Activated CD8-positive, alpha-beta memory T cell treated with anti-CD3 and anti-CD28 coated beads, Interleukin-2, amount 10 ng/mL, durations not matched to agents 7 days and 5 days (primary cell): Measurements from ENCODE around the gene KMT2B. TPM values are rescaled to one million over a fixed set of nuclear protein-coding genes. Genes with fewer than 3 reads are reported as not detected.

Source experiments
- ATAC-seq: fragments of 150-1000 bp; cut with Tn5 transposase; one replicate; pipeline ENCODE4 v1.10.0; 2021; ENCODE audit warnings: moderate library complexity
- CTCF ChIA-PET: fragments of 350-600 bp; sonication (Branson Sonifier 250); formaldehyde crosslinking; loops from one replicate; lab custom pipeline; 2021; ENCODE audit warnings: antibody characterized with exemption; lab: Charles Lee
- DNase-seq: peaks from one replicate; pipeline ENCODE4 v3.0.0-alpha.2; 2020
- H3K27ac Mint-ChIP-seq: one replicate; pipeline ENCODE4 v1.8.0; 2021; ENCODE audit warnings: mild to moderate bottlenecking, mixed read lengths
- H3K27me3 Mint-ChIP-seq: one replicate; pipeline ENCODE4 v1.8.0; 2021; ENCODE audit warnings: mixed read lengths
- H3K36me3 Mint-ChIP-seq: one replicate; pipeline ENCODE4 v1.8.0; 2021; ENCODE audit warnings: mild to moderate bottlenecking, mixed read lengths
- H3K4me1 Mint-ChIP-seq: one replicate; pipeline ENCODE4 v1.8.0; 2021; ENCODE audit warnings: mixed read lengths
- H3K4me3 Mint-ChIP-seq: one replicate; pipeline ENCODE4 v1.8.0; 2021; ENCODE audit warnings: mild to moderate bottlenecking, moderate library complexity, mixed read lengths
- H3K9me3 Mint-ChIP-seq: one replicate; pipeline ENCODE4 v1.8.0; 2022; ENCODE audit warnings: low read depth, mixed read lengths
- total RNA-seq, 2 experiments: library from RNA; stranded (reverse); gene quantifications; one replicate each; pipeline ENCODE4 v1.2.3, GENCODE V29; 2021

Gene KMT2B
- total RNA-seq, 2 experiments from 2014 or later = 70.2 to 79.8 TPM

DNA sequence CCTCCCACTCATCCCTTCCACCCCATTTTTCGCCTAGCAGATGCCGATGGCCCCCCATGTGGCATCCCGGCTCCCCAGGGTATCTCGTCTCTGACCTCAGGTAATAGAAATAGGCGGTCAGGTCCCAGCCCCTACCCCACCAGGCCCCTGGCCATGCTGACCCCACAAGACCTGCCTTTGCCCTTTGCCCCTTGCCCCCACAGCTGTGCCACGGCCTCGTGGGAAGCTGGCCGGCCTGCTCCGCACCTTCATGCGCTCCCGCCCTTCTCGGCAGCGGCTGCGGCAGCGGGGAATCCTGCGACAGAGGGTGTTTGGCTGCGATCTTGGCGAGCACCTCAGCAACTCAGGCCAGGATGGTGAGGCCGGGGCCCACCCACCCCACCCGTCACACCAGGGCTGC is 62.9 kb downstream of the KMT2B start:
- DNase-seq = no peak
- Mint-ChIP-seq H3K36me3 (peaks cover 2% of the 10 kb centered on the region), H3K9me3 (no peaks in the 10 kb centered on the region), H3K27ac (no peak overlapping the region), H3K4me1 (peaks cover 14% of the 10 kb centered on the region), H3K4me3 (no peak overlapping the region), H3K27me3 (no peaks in the 10 kb centered on the region)
- no peak for ATAC-seq
- CTCF ChIA-PET = no interaction called here

GRCh38 chr19:35781650-35782049 is 63.8 kb downstream of the KMT2B start:
- Mint-ChIP-seq H3K4me3 (no peak overlapping the region), H3K36me3 (peaks cover 2% of the 10 kb centered on the region), H3K27me3 (no peaks in the 10 kb centered on the region), H3K27ac (no peak overlapping the region), H3K4me1 (peaks cover 5% of the 10 kb centered on the region), H3K9me3 (no peaks in the 10 kb centered on the region)
- CTCF ChIA-PET = no interaction called here
- ATAC-seq (no peak), DNase-seq (no peak)

GRCh38 chr19:35782589-35782988 is 64.8 kb downstream of the KMT2B start:
- no peak overlapping the region for H3K27ac Mint-ChIP-seq
- CTCF ChIA-PET = no interaction called here
- no peak for ATAC-seq

DNA sequence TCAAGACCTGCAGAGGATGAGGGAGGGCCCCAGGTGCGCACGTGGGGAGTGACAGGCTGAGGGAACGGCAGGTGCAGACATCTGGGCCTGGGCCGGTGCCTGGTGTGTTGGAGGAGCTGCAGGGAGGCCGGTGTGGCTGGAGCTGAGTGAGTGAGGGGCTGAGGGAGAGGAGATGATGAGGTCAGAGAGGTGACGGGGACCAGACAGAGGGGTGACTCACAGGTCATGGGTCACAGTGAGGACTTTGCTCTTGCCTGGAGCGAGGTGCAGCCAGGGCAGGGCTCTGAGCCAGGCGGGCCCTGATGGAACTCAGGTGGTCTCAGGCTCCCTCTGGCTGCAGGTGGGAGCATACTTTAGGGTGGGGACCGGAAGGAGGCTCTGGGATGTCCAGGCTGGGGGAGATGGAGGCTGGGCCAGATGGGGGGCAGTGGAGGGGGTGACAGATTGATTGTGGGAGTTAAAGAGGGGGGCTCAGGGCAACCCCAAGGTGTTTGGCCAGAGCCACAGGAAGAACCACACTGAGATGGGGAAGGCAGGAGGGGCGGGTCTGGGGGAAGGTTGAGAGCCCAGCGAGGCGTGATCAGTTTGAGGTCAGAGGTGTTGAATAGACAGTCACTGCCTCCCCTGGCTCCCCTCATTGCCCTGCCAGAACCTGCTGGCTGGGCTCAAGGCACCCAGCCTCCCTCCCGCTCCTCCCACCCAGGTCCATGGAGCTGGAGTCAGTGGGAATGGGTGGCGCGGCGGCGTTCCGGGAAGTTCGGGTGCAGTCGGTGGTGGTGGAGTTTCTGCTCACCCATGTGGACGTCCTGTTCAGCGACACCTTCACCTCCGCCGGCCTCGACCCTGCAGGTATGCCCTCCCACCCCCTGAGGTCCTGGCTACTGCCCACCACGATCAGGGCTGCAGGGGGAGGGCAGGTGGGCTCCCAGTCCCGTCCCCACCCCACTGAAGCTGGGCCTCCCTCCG is 65.9 kb downstream of the KMT2B start:
- DNase-seq (no peak), ATAC-seq (no peak)
- Mint-ChIP-seq H3K4me3 (no peak overlapping the region), H3K36me3 (peaks cover 2% of the 10 kb centered on the region), H3K27ac (no peak overlapping the region), H3K27me3 (no peaks in the 10 kb centered on the region), H3K9me3 (no peaks in the 10 kb centered on the region), H3K4me1 (no peaks in the 10 kb centered on the region)
- CTCF ChIA-PET = no interaction called here

More at GRCh38 chr19:35782589-35782988, 64.8 kb downstream of the KMT2B start:
- Mint-ChIP-seq H3K9me3 (no peaks in the 10 kb centered on the region), H3K27me3 (no peaks in the 10 kb centered on the region), H3K4me1 (no peaks in the 10 kb centered on the region), H3K36me3 (peaks cover 2% of the 10 kb centered on the region), H3K4me3 (no peak overlapping the region)
- DNase-seq = no peak

GRCh38 chr19:35784503-35785338 is 66.9 kb downstream of the KMT2B start:
- Mint-ChIP-seq H3K4me3 (no peak overlapping the region), H3K9me3 (no peaks in the 10 kb centered on the region), H3K27ac (no peak overlapping the region), H3K36me3 (peaks cover 1% of the 10 kb centered on the region), H3K27me3 (no peaks in the 10 kb centered on the region), H3K4me1 (no peaks in the 10 kb centered on the region)
- DNase-seq = no peak
- CTCF ChIA-PET = no interaction called here
- no peak for ATAC-seq

- no peak for ATAC-seq
- no peak for DNase-seq
- no peaks in the 10 kb centered on the region for H3K4me1 Mint-ChIP-seq
- CTCF ChIA-PET = interaction anchor here (1.3 kb wide), 1 partner anchor 34 kb away, joined by 3 read pairs; no protein-coding TSS in a partner anchor
- no peak overlapping the region for H3K4me3 Mint-ChIP-seq
- no peak overlapping the region for H3K27ac Mint-ChIP-seq
- no peaks in the 10 kb centered on the region for H3K9me3 Mint-ChIP-seq
- no peaks in the 10 kb centered on the region for H3K27me3 Mint-ChIP-seq
- H3K36me3 Mint-ChIP-seq = peaks cover 1% of the 10 kb centered on the region
These were observed 67.5 kb downstream of the KMT2B start for GRCh38 chr19:35785339-35785627.

GRCh38 chr19:35786299-35787160 is 68.7 kb downstream of the KMT2B start:
- DNase-seq (no peak), ATAC-seq (no peak)
- H3K9me3 Mint-ChIP-seq = no peaks in the 10 kb centered on the region
- no peak overlapping the region for H3K27ac Mint-ChIP-seq
- H3K36me3 Mint-ChIP-seq = no peaks in the 10 kb centered on the region
- H3K27me3 Mint-ChIP-seq = no peaks in the 10 kb centered on the region
- H3K4me3 Mint-ChIP-seq = no peak overlapping the region
- H3K4me1 Mint-ChIP-seq = no peaks in the 10 kb centered on the region
- CTCF ChIA-PET = interaction anchor here (1.3 kb wide), 1 partner anchor 33 kb away, joined by 3 read pairs; no protein-coding TSS in a partner anchor

- ATAC-seq (no peak), DNase-seq (no peak)
- Mint-ChIP-seq H3K4me1 (no peaks in the 10 kb centered on the region), H3K36me3 (no peaks in the 10 kb centered on the region), H3K9me3 (no peaks in the 10 kb centered on the region), H3K27me3 (no peaks in the 10 kb centered on the region), H3K4me3 (no peak overlapping the region), H3K27ac (no peak overlapping the region)
- CTCF ChIA-PET = no interaction called here
These were observed 69.5 kb downstream of the KMT2B start for GRCh38 chr19:35787227-35787799.

Other genes with a start within 250 kb of the KMT2B start
- gene KRTDAP, start 227.5 kb upstream of the KMT2B start, total RNA-seq = not detected
- not detected for gene DMKN, start 204.4 kb upstream of the KMT2B start, total RNA-seq
- not detected for gene SBSN, start 189.7 kb upstream of the KMT2B start, total RNA-seq
- gene GAPDHS, start 184.5 kb upstream of the KMT2B start, total RNA-seq = not detected
- gene TMEM147, start 172.4 kb upstream of the KMT2B start, total RNA-seq = 10 to 100 TPM; 43.6 to 65.3 TPM
- gene ATP4A, start 154.3 kb upstream of the KMT2B start, total RNA-seq = not detected
- gene PMIS2, start 131.8 kb upstream of the KMT2B start, total RNA-seq = not detected
- 10 to 100 TPM; 49.0 to 59.2 TPM for gene HAUS5, start 105.3 kb upstream of the KMT2B start, total RNA-seq
- 100 to 1,000 TPM; 110 to 117 TPM for gene RBM42, start 89.0 kb upstream of the KMT2B start, total RNA-seq
- gene ETV2, start 76.3 kb upstream of the KMT2B start, total RNA-seq = 1 to 10 TPM; 1.2 to 1.9 TPM
- 100 to 1,000 TPM; 394 to 417 TPM for gene COX6B1, start 69.7 kb upstream of the KMT2B start, total RNA-seq
- gene UPK1A, start 51.5 kb upstream of the KMT2B start, total RNA-seq = under 1 TPM in 1 of 2 experiments, not detected in 1; 0.30 TPM
- gene ZBTB32, start 13.4 kb upstream of the KMT2B start, total RNA-seq = 100 to 1,000 TPM; 133 to 185 TPM
- 100 to 1,000 TPM in 1 of 2 experiments, 10 to 100 TPM in 1; 51.7 to 117 TPM for gene IGFLR1, start 24.4 kb downstream of the KMT2B start, total RNA-seq
- 10 to 100 TPM; 25.1 to 35.6 TPM for gene U2AF1L4, start 27.4 kb downstream of the KMT2B start, total RNA-seq
- 10 to 100 TPM; 39.1 to 49.0 TPM for gene PSENEN, start 27.6 kb downstream of the KMT2B start, total RNA-seq
- 1 to 10 TPM; 8.9 to 9.2 TPM for gene LIN37, start 30.6 kb downstream of the KMT2B start, total RNA-seq
- not detected for gene HSPB6, start 39.0 kb downstream of the KMT2B start, total RNA-seq
- gene PROSER3, start 40.2 kb downstream of the KMT2B start, total RNA-seq = 10 to 100 TPM; 46.5 to 57.8 TPM
- 100 to 1,000 TPM in 1 of 2 experiments, 10 to 100 TPM in 1; 40.0 to 101 TPM for gene ARHGAP33, start 57.6 kb downstream of the KMT2B start, total RNA-seq
- not detected for gene PRODH2, start 94.8 kb downstream of the KMT2B start, total RNA-seq
- gene NPHS1, start 134.5 kb downstream of the KMT2B start, total RNA-seq = not detected
- gene KIRREL2, start 138.9 kb downstream of the KMT2B start, total RNA-seq = 1 to 10 TPM; 1.1 to 1.4 TPM
- 1 to 10 TPM; 1.5 to 2.0 TPM for gene APLP1, start 150.6 kb downstream of the KMT2B start, total RNA-seq
- 10 to 100 TPM; 52.7 to 52.9 TPM for gene NFKBID, start 182.5 kb downstream of the KMT2B start, total RNA-seq
- gene HCST, start 184.5 kb downstream of the KMT2B start, total RNA-seq = 100 to 1,000 TPM; 184 to 195 TPM
- under 1 TPM in 1 of 2 experiments, not detected in 1; 0.96 TPM for gene TYROBP, start 190.3 kb downstream of the KMT2B start, total RNA-seq
- 10 to 100 TPM; 11.9 TPM for gene LRFN3, start 218.4 kb downstream of the KMT2B start, total RNA-seq